C4-2B (cell line): ENCODE measurements around the gene PITPNC1.
A peak's percentile ranks its signal among the peaks of the same experiment; 100 is the strongest.

ENCODE experiments used
- H3K27ac ChIP-seq: fragments of 450-650 bp; 2 replicates; pipeline ENCODE4 v1.5.1; 2017
- CTCF ChIP-seq: fragments of 450-650 bp; conservative IDR thresholded peaks from 2 replicates; pipeline ENCODE4 v1.5.1; 2017; ENCODE audit warnings: mild to moderate bottlenecking
- ZFX ChIP-seq: fragments of 450-650 bp; IDR thresholded peaks from 2 replicates; pipeline ENCODE4 v1.6.1; 2017

Gene PITPNC1

GRCh38 chr17:67375054-67375427 is 2.0 kb upstream of the PITPNC1 start:
- no peak for TF ChIP-seq ZFX
- TF ChIP-seq CTCF: no peak
- no peak overlapping the region for H3K27ac ChIP-seq

- H3K27ac ChIP-seq: no peak overlapping the region
- TF ChIP-seq CTCF (no peak), ZFX (no peak)
These were observed 1.4 kb upstream of the PITPNC1 start for GRCh38 chr17:67375716-67376115.

DNA sequence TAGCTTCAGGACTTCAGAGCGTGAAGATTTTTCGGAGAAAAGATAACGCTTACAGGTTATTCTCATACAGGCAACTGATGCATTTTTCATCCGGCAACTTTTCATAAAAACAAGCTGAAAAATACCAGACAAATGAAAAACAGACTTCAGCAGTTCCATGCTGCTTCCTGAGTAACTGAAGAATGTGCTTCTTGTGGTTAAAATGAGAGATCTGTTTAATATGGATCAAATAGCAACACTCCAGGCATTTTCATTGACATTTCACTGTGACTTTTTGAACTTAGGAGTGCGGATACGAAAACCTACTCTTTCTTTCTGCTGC is 705 bp upstream of the PITPNC1 start:
- H3K27ac ChIP-seq: no peak overlapping the region; the same call in 1 of the 2 replicates
- no peak for TF ChIP-seq CTCF
- no peak for TF ChIP-seq ZFX

DNA sequence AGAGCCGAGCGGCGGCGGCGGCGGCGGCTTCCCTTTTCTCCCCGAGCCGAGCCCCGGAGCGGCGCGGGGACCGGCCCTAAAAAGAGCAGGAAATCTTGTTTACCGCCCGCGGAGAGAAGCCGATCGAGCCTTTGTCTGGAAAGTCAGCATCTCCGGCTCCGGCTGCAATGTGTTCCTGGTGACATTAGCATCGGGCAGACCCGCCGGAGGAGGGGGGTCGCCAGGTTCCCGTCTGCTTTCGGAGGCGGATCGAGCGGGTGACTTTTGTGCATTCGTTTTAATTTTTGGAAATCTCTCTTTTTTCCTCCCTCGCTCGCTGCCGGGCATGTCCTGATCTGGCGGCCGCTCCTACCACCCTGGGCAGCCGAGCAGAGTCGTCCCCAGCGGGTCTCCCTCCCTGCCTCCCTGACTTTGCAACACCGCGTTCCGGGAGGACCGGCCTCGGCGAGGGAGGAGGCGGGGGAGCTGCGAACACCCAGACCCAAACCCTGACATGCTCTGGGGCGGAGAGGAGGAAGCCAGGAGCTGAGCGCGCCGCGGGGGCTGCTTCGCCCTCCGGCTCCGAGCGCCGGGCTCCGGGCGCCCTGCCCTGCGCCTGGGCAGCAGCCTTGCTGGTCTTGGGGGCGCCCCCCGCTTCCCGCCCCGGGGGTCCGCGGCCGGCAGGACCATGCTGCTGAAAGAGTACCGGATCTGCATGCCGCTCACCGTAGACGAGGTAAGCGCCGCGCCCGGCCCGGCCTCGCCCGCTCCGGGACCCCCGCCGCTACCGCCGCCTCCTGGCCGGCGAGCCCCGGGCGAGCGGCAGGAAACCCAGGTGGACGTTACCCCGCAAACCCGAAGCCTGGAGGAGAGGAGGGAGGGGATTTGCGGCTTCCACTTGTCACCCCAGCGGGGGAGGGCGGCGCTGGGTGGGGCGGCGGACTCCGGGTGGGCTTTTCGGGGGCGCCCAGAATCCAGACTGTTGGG is 690 bp downstream of the PITPNC1 start:
- peak overlapping the region; percentile 51 for H3K27ac ChIP-seq
- TF ChIP-seq ZFX: no peak
- no peak for TF ChIP-seq CTCF

GRCh38 chr17:67378454-67379250 is 1.6 kb downstream of the PITPNC1 start:
- peak overlapping the region; percentile 51 for H3K27ac ChIP-seq
- TF ChIP-seq ZFX (no peak), CTCF (peak; percentile 99)

DNA sequence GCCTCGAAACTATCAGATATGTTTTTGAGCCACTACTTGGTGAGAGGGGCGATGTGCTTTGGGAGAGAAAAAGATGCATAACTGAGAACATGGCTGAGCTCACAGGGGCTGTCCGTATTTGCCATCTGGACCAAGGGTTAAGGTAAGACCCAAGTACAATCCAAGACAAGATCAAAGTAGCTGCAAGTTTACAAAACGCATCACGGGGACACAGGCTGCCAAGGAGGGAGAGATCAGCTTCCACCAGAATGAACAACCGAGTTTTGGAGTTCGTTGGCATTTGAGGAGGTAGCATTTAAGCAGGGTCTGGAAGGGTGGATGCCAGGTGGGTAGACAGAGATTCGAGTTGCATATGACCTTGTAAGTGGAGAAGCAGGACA is 2.2 kb downstream of the PITPNC1 start:
- H3K27ac ChIP-seq: peak overlapping the region; percentile 51
- TF ChIP-seq CTCF (no peak), ZFX (no peak)

- H3K27ac ChIP-seq: peak overlapping the region; percentile 41; the same call in 1 of the 2 replicates
- no peak for TF ChIP-seq ZFX
- no peak for TF ChIP-seq CTCF
These were observed 4.8 kb downstream of the PITPNC1 start for GRCh38 chr17:67381929-67382257.
